SK-N-MC (cell line): ENCODE measurements around the gene RPAP2.

Experiments
- EZH2 ChIP-seq: fragments of 200-600 bp; sonication (generic); IDR thresholded peaks from one replicate; pipeline ENCODE4 v1.6.1; 2017; ENCODE audit warnings: antibody characterized with exemption
- FOXP2 ChIP-seq: optimal IDR thresholded peaks from 2 replicates; pipeline ENCODE3; 2011; ENCODE audit warnings: mild to moderate bottlenecking, moderate library complexity; ENCODE audit not compliant: insufficient read depth; ENCODE audit errors: extremely low read length, control extremely low read depth
- POLR2AphosphoS5 ChIP-seq: IDR thresholded peaks from 2 replicates; pipeline ENCODE4 v1.6.1; 2012; ENCODE audit warnings: mild to moderate bottlenecking, low read depth, low read length, borderline replicate concordance

GRCh38 chr1:92301021-92301420 is 2.2 kb downstream of the RPAP2 start:
- TF ChIP-seq POLR2AphosphoS5 (no peak), EZH2 (no peak), FOXP2 (no peak)
